ENCODE results near the gene MED6. TPM values are rescaled to one million over a fixed set of nuclear protein-coding genes. Genes with fewer than 3 reads are reported as not detected.

The MED6 gene
- total and polyA plus RNA-seq, 5 experiments from 2014 or later, result 27.4 to 81.8 (median 36.0) TPM

GRCh38 chr14:70635971-70636595 is 35.6 kb upstream of the MED6 start:
- POLR2A ChIA-PET, result no interaction called here

DNA sequence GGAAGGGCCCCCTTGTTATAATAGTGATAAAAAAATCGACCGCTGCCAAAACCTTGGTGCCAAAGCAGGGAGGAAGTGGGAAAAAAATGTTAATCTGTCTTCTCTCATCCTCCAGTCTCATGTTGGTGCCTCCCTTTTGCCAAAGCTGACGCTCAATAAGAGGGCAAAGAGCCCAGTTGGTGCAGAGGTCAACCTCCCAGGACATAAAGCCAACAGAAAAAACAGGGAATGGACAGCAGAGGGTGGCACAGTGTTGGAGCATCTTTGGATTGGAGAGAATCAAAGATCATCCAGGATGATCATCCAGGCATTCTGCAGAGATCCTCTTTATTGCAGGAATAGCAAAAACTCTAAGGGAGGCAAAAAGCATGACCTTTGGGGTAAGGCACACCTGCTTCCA is 31.5 kb upstream of the MED6 start:
- ATAC-seq (no peak), DNase-seq (no peak)
- Mint-ChIP-seq H3K27ac (no peak overlapping the region), H3K4me3 (no peak overlapping the region), H3K36me3 (peaks cover 7 to 36% (median 18%) of the 10 kb centered on the region in 3 donors), H3K4me1 (peaks cover 0 to 8% (median 3%) of the 10 kb centered on the region in 4 donors), H3K27me3 (no peaks in the 10 kb centered on the region), H3K9me3 (peaks cover 0 to 17% (median 3%) of the 10 kb centered on the region in 9 donors)
- POLR2A ChIA-PET, result interaction anchor here (2.5 kb wide), 1 partner anchor 10 kb away, joined by 13 read pairs; the partner anchor contains the start of gene TTC9

More at GRCh38 chr14:70635971-70636595, 35.6 kb upstream of the MED6 start:
- DNase-seq (no peak), ATAC-seq (no peak)
- Mint-ChIP-seq H3K4me3 (peak overlapping the region in 1 of 10 donors; percentile 11), H3K36me3 (peaks cover 7 to 16% (median 8%) of the 10 kb centered on the region in 3 donors), H3K27me3 (peaks cover 0 to 3% (median 0%) of the 10 kb centered on the region in 5 donors), H3K4me1 (peaks cover 13 to 37% (median 23%) of the 10 kb centered on the region in 4 donors), H3K27ac (peak overlapping the region in 3 of 10 donors; percentile 29 to 74 (median 61)), H3K9me3 (peaks cover 0 to 9% (median 0%) of the 10 kb centered on the region in 9 donors)

DNA sequence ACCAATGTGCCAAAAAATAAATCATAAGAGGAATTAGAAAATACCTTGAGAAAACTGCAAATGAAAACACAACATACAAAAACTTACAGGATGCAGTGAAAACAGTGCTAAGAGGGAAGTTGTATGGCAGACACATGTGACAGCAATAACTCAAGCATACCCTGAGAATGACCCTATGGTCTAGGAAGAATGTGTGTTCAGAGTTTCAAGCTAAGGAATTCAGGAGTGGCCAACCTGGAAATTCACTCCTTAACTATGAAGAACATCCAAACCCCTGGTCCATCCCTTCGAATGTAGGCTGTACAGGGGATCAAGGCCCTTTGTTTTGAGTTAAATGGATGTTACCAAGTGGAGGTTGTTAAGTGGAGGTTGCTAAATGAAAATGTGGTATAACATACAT is 24.5 kb upstream of the MED6 start:
- H3K4me3 Mint-ChIP-seq, result no peak overlapping the region
- H3K27ac Mint-ChIP-seq, result no peak overlapping the region
- ATAC-seq (no peak), DNase-seq (no peak)
- no peaks in the 10 kb centered on the region for H3K27me3 Mint-ChIP-seq
- peaks cover 4 to 12% (median 7%) of the 10 kb centered on the region in 4 donors for H3K4me1 Mint-ChIP-seq
- H3K36me3 Mint-ChIP-seq, result peaks cover 15 to 37% (median 23%) of the 10 kb centered on the region in 3 donors
- H3K9me3 Mint-ChIP-seq, result peaks cover 0 to 32% (median 19%) of the 10 kb centered on the region in 9 donors
- POLR2A ChIA-PET, result no interaction called here

- no peak overlapping the region for H3K4me3 Mint-ChIP-seq
- peaks cover 4 to 12% (median 7%) of the 10 kb centered on the region in 4 donors for H3K4me1 Mint-ChIP-seq
- H3K36me3 Mint-ChIP-seq, result peaks cover 11 to 24% (median 23%) of the 10 kb centered on the region in 3 donors
- peaks cover 0 to 26% (median 17%) of the 10 kb centered on the region in 9 donors for H3K9me3 Mint-ChIP-seq
- H3K27me3 Mint-ChIP-seq, result no peaks in the 10 kb centered on the region
- peak in 9 of 10 donors; percentile 36 to 79 (median 57) for DNase-seq
- peak overlapping the region in 1 of 10 donors; percentile 39 for H3K27ac Mint-ChIP-seq
- POLR2A ChIA-PET, result interaction anchor here (0.6 kb wide), 1 partner anchor 15 kb away, joined by 5 read pairs; no protein-coding TSS in a partner anchor
- ATAC-seq, result peak; percentile 77 to 94
Measured at GRCh38 chr14:70622111-70622712, 21.8 kb upstream of the MED6 start.

DNA sequence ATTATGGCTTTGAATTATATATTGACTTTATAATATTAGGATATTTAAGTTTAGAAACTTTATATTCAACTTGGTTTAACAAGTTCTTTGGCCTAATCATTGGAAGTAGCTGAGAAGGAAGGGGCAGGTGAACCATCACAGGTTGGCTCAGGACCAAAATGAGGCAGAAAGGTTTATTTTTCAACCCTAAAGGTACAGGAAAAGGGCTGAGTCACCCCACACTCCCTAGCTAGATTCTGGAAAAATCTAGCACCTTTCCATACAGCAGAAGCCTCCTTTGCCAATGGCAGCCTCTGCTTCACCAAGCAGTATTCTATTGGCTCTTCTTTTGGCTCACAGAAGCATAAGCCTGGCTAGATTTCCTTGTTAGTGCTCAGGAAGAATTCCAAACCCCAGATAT is 19.3 kb upstream of the MED6 start:
- ATAC-seq, result no peak
- Mint-ChIP-seq H3K9me3 (peaks cover 0 to 6% (median 3%) of the 10 kb centered on the region in 9 donors), H3K27ac (no peak overlapping the region), H3K4me1 (peaks cover 4 to 9% (median 4%) of the 10 kb centered on the region in 4 donors), H3K27me3 (peaks cover 0 to under 1% (median 0%) of the 10 kb centered on the region in 5 donors), H3K36me3 (peaks cover 0 to 6% (median 3%) of the 10 kb centered on the region in 3 donors), H3K4me3 (no peak overlapping the region)
- POLR2A ChIA-PET, result interaction anchor here (1.1 kb wide), 1 partner anchor 42 kb away, joined by 4 read pairs; no protein-coding TSS in a partner anchor
- DNase-seq, result no peak

DNA sequence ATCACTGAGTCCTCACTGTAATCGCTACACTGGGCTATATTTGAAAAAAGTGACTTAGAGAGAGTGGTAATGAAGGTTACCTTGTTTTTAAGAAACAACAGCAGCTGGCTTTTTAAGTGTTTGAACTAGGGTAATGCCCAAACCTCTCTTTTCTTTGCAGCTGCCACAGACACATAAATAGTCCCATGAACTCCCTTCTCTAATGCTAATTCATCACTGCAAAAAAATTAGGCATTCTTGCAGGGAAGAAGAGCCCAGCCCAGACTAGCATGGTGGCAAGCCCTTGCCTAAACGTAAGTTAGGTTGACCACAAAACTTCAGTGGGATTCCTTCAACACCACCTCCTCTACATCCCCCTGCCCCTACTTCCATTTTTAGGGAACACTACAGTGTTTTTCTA is 17.9 kb upstream of the MED6 start:
- H3K4me1 Mint-ChIP-seq, result peaks cover 2 to 9% (median 4%) of the 10 kb centered on the region in 4 donors
- H3K27ac Mint-ChIP-seq, result no peak overlapping the region
- POLR2A ChIA-PET, result no interaction called here
- H3K4me3 Mint-ChIP-seq, result no peak overlapping the region
- no peak for ATAC-seq
- peaks cover 0 to 6% (median 3%) of the 10 kb centered on the region in 9 donors for H3K9me3 Mint-ChIP-seq
- peaks cover 0 to 6% (median 1%) of the 10 kb centered on the region in 3 donors for H3K36me3 Mint-ChIP-seq
- H3K27me3 Mint-ChIP-seq, result peaks cover 0 to 3% (median 0%) of the 10 kb centered on the region in 5 donors
- DNase-seq, result no peak

DNA sequence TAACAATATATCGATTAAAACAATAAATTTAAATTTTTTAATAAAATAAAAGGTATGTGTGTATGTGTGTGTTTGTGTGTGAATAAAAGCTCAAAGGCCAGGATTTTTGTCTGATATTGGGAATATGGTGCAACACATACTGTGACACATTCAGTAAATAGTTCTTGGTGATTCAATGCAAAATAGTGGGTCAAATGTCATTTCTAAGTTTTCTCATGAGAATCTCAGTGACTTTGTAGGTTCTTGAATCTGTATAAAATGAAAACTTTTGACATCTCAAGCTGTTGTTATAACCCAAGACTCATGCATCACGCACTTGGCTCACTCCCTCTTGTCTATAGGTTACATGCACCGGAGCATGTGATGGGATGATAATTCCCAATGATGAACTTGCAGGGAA is 16.2 kb upstream of the MED6 start:
- Mint-ChIP-seq H3K9me3 (no peaks in the 10 kb centered on the region), H3K27ac (no peak overlapping the region)

GRCh38 chr14:70611216-70611615 is 10.8 kb upstream of the MED6 start:
- no peak for DNase-seq
- H3K27me3 Mint-ChIP-seq, result peaks cover 0 to 10% (median 0%) of the 10 kb centered on the region in 5 donors
- ATAC-seq, result no peak
- H3K4me1 Mint-ChIP-seq, result no peaks in the 10 kb centered on the region
- POLR2A ChIA-PET, result no interaction called here
- no peaks in the 10 kb centered on the region for H3K9me3 Mint-ChIP-seq
- no peak overlapping the region for H3K4me3 Mint-ChIP-seq
- H3K27ac Mint-ChIP-seq, result no peak overlapping the region
- peaks cover 0 to 5% (median 0%) of the 10 kb centered on the region in 3 donors for H3K36me3 Mint-ChIP-seq

More for the DNA sequence above, 16.2 kb upstream of the MED6 start:
- no peak for DNase-seq
- peaks cover 0 to 3% (median 0%) of the 10 kb centered on the region in 5 donors for H3K27me3 Mint-ChIP-seq
- H3K4me1 Mint-ChIP-seq, result peaks cover 0 to 2% (median 0%) of the 10 kb centered on the region in 4 donors
- H3K36me3 Mint-ChIP-seq, result no peaks in the 10 kb centered on the region
- no peak for ATAC-seq
- no peak overlapping the region for H3K4me3 Mint-ChIP-seq
- POLR2A ChIA-PET, result interaction anchor here (0.5 kb wide), 1 partner anchor 34 kb away, joined by 3 read pairs; no protein-coding TSS in a partner anchor

DNA sequence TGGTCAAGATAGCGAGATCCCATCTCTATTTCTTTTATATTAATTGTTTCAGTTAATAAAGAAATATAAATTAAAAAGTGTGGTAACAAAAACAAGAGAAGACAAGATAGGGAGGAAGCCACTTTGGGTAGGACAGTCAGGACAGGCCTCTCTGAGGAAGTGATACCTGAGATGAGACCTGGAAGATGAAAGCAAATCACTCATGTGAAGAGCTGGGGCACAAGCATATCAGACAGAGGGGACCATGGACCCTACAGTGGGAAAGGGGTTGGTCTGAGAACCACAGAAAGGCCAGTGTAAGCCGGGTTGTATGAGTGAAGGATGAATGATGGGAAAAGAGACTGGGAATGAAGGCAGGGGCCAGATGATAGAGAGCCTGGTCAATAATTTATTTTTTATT is 1.8 kb upstream of the MED6 start:
- H3K27me3 Mint-ChIP-seq, result peaks cover 0 to 13% (median 0%) of the 10 kb centered on the region in 5 donors
- no peak for DNase-seq
- H3K27ac Mint-ChIP-seq, result peak overlapping the region in 1 of 10 donors; percentile 23
- POLR2A ChIA-PET, result interaction anchor here (0.6 to 1.6 kb wide), 4 partner anchors 41 to 887 kb away, joined by 3 to 5 read pairs (median 3); partner anchors contain the start of gene MAP3K9
- no peak overlapping the region for H3K4me3 Mint-ChIP-seq
- H3K36me3 Mint-ChIP-seq, result peaks cover 0 to 5% (median 0%) of the 10 kb centered on the region in 3 donors
- ATAC-seq, result no peak
- H3K4me1 Mint-ChIP-seq, result peaks cover 15 to 35% (median 27%) of the 10 kb centered on the region in 4 donors
- no peaks in the 10 kb centered on the region for H3K9me3 Mint-ChIP-seq

- Mint-ChIP-seq H3K4me1 (peaks cover 15 to 35% (median 28%) of the 10 kb centered on the region in 4 donors), H3K36me3 (peaks cover 0 to 13% (median 0%) of the 10 kb centered on the region in 3 donors), H3K9me3 (no peaks in the 10 kb centered on the region), H3K27ac (peak overlapping the region in 6 of 10 donors; percentile 75 to 99 (median 84)), H3K4me3 (peak overlapping the region; percentile 81 to 100 (median 88)), H3K27me3 (peaks cover 0 to 5% (median 0%) of the 10 kb centered on the region in 5 donors)
- POLR2A ChIA-PET, result interaction anchor here (0.6 to 2.3 kb wide), 5 partner anchors 40 to 797 kb away, joined by 3 to 13 read pairs (median 5); partner anchors contain the start of genes MAP3K9 and TTC9
- DNase-seq (no peak), ATAC-seq (no peak)
Measured at GRCh38 chr14:70601162-70601561, 707 bp upstream of the MED6 start.

DNA sequence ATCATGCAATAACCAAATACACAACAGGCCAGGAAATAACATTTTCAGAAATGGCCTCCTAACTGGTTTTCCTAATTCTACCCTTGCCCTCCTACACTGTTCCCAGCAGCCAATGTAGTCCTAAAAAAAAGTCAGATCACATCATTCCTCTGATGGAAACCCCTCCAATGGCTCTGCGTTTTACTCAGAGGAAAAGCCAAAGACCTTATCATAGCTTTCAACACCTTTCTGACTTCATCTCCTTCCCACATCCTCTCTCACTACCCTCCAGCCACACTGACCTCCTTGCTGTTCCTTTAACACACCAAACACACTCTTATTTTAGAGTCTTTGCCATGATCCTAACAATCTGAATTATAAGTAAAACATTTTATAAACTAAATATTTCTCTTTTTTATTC is 1.1 kb downstream of the MED6 start:
- no peak for DNase-seq
- Mint-ChIP-seq H3K9me3 (no peaks in the 10 kb centered on the region), H3K36me3 (peaks cover 0 to 31% (median 3%) of the 10 kb centered on the region in 3 donors), H3K4me1 (peaks cover 18 to 41% (median 33%) of the 10 kb centered on the region in 4 donors), H3K27me3 (no peaks in the 10 kb centered on the region), H3K4me3 (peak overlapping the region; percentile 44 to 100 (median 84)), H3K27ac (peak overlapping the region in 9 of 10 donors; percentile 17 to 96 (median 67))
- POLR2A ChIA-PET, result interaction anchor here (0.6 to 1.3 kb wide), 3 partner anchors 47 to 242 kb away, joined by 3 to 5 read pairs (median 3); partner anchors contain the start of gene MAP3K9
- ATAC-seq, result no peak

GRCh38 chr14:70597731-70598130 is 2.7 kb downstream of the MED6 start:
- Mint-ChIP-seq H3K4me3 (peak overlapping the region in 3 of 10 donors; percentile 7 to 28 (median 8)), H3K27ac (peak overlapping the region in 2 of 10 donors; percentile 22 to 61), H3K27me3 (no peaks in the 10 kb centered on the region)

More at GRCh38 chr14:70597731-70598130, 2.7 kb downstream of the MED6 start:
- Mint-ChIP-seq H3K36me3 (peaks cover 0 to 44% (median 8%) of the 10 kb centered on the region in 3 donors), H3K9me3 (no peaks in the 10 kb centered on the region), H3K4me1 (peaks cover 18 to 41% (median 34%) of the 10 kb centered on the region in 4 donors)
- DNase-seq (no peak), ATAC-seq (no peak)
- POLR2A ChIA-PET, result no interaction called here

Measured in naive thymus-derived CD8-positive, alpha-beta T cell (primary cell).